Trophoblast cell (in vitro differentiated cells and primary cell): ENCODE data around the gene TEX54.

ENCODE experiments used
- DNase-seq, 2 donors: peaks; one replicate each; pipeline ENCODE4 v3.0.0-alpha.2; 2016
- H2AFZ ChIP-seq: 2 replicates; pipeline ENCODE4 v1.6.1; 2013; ENCODE audit warnings: low read length, moderate library complexity, mild to moderate bottlenecking; ENCODE audit not compliant: insufficient read depth, poor library complexity
- H2AK5ac ChIP-seq: 2 replicates; pipeline ENCODE4 v1.6.1; 2013; ENCODE audit warnings: mild to moderate bottlenecking, low read length
- H2BK120ac ChIP-seq: 2 replicates; pipeline ENCODE4 v1.6.1; 2013; ENCODE audit warnings: low read length, mild to moderate bottlenecking, moderate library complexity; ENCODE audit not compliant: insufficient read depth, poor library complexity
- H2BK12ac ChIP-seq: 2 replicates; pipeline ENCODE4 v1.6.1; 2013; ENCODE audit warnings: mild to moderate bottlenecking, low read length, moderate library complexity
- H2BK5ac ChIP-seq: 2 replicates; pipeline ENCODE4 v1.6.1; 2013; ENCODE audit warnings: low read length, low read depth, moderate library complexity, mild to moderate bottlenecking; ENCODE audit not compliant: poor library complexity
- H3K14ac ChIP-seq: 2 replicates; pipeline ENCODE4 v1.6.1; 2013; ENCODE audit warnings: mild to moderate bottlenecking, low read length
- H3K18ac ChIP-seq: 2 replicates; pipeline ENCODE4 v1.6.1; 2013; ENCODE audit warnings: mild to moderate bottlenecking, low read length
- H3K23ac ChIP-seq: 2 replicates; pipeline ENCODE4 v1.6.1; 2013; ENCODE audit warnings: low read length
- H3K27ac ChIP-seq: 2 replicates; pipeline ENCODE4 v1.5.1; 2013; ENCODE audit warnings: low read depth, mild to moderate bottlenecking, inconsistent platforms, low read length, moderate library complexity
- H3K27me3 ChIP-seq: 2 replicates; pipeline ENCODE4 v1.6.1; 2013; ENCODE audit warnings: inconsistent platforms, mild to moderate bottlenecking, low read length, moderate library complexity; ENCODE audit not compliant: insufficient read depth
- H3K36me3 ChIP-seq, 2 experiments: 1 replicate in 1 of 2; 2 replicates in 1 of 2; pipeline ENCODE4 v1.6.1; 2013; ENCODE audit warnings: low read length in 2 of 2, mild to moderate bottlenecking in 2 of 2, moderate library complexity in 1 of 2; ENCODE audit not compliant: insufficient read depth in 2 of 2, control insufficient read depth in 1 of 2
- H3K4ac ChIP-seq: 2 replicates; pipeline ENCODE4 v1.6.1; 2013; ENCODE audit warnings: low read depth, mild to moderate bottlenecking, low read length, moderate library complexity
- H3K4me1 ChIP-seq, 2 experiments: 1 replicate in 1 of 2; 2 replicates in 1 of 2; pipeline ENCODE4 v1.6.1; 2013; ENCODE audit warnings: low read length in 2 of 2, mild to moderate bottlenecking in 2 of 2, moderate library complexity in 1 of 2; ENCODE audit not compliant: insufficient read depth in 2 of 2, control insufficient read depth in 1 of 2
- H3K4me2 ChIP-seq: 2 replicates; pipeline ENCODE4 v1.6.1; 2013; ENCODE audit warnings: inconsistent platforms, mild to moderate bottlenecking, low read length, moderate library complexity
- H3K4me3 ChIP-seq: 2 replicates; pipeline ENCODE4 v1.5.1; 2013; ENCODE audit warnings: mild to moderate bottlenecking, low read depth, low read length, inconsistent platforms
- H3K79me1 ChIP-seq: one replicate; pipeline ENCODE4 v1.6.1; 2013; ENCODE audit warnings: low read length
- H3K79me2 ChIP-seq: 2 replicates; pipeline ENCODE4 v1.6.1; 2013; ENCODE audit warnings: low read length, mild to moderate bottlenecking; ENCODE audit not compliant: control insufficient read depth, insufficient read depth, poor library complexity
- H3K9ac ChIP-seq: 2 replicates; pipeline ENCODE4 v1.6.1; 2013; ENCODE audit warnings: mild to moderate bottlenecking, low read length
- H3K9me3 ChIP-seq: 2 replicates; pipeline ENCODE4 v1.6.1; 2013; ENCODE audit warnings: low read depth, mild to moderate bottlenecking, control low read depth, inconsistent platforms, low read length; ENCODE audit not compliant: insufficient read depth
- H4K12ac ChIP-seq: 2 replicates; pipeline ENCODE4 v1.6.1; 2013; ENCODE audit warnings: low read depth, mild to moderate bottlenecking, low read length, moderate library complexity
- H4K8ac ChIP-seq: 2 replicates; pipeline ENCODE4 v1.6.1; 2013; ENCODE audit warnings: low read depth, mild to moderate bottlenecking, low read length, moderate library complexity
- H4K91ac ChIP-seq: one replicate; pipeline ENCODE4 v1.6.1; 2013; ENCODE audit warnings: low read depth, mild to moderate bottlenecking, low read length, moderate library complexity
- WGBS: extraction: QIAGEN DNeasy Blood & Tissue Kit; methylation state at CpG from one replicate; pipeline ENCODE4 v1.1.7; 2013; ENCODE audit warnings: missing lambda C conversion rate; ENCODE audit not compliant: insufficient read length, insufficient coverage; ENCODE audit errors: extremely low coverage; 5-methylcytosine and 5-hydroxymethylcytosine counted together

Gene TEX54

GRCh38 chr11:62805961-62806441, 26.6 kb downstream of the TEX54 start:
- H2AK5ac ChIP-seq: no peak overlapping the region
- no peak overlapping the region for H3K23ac ChIP-seq
- no CpG with 5 or more reads among the region's 12 CpGs for WGBS

GRCh38 chr11:62805076-62805892, 27.4 kb downstream of the TEX54 start, which contains the start of gene NXF1:
TSS of gene NXF1 (minus strand) at chr11:62805440. CDS start at chr11:62805356, 84 bp downstream.
- Histone ChIP-seq H4K91ac (peak within 1 kb of the TSS; percentile 84), H3K4me2 (peak within 1 kb of the TSS; percentile 95), H2AK5ac (peak within 1 kb of the TSS; percentile 57), H3K4me3 (peak within 1 kb of the TSS; percentile 91), H4K12ac (peak within 1 kb of the TSS; percentile 83), H3K9me3 (no peaks in the 10 kb centered on the region), H3K18ac (peak within 1 kb of the TSS; percentile 80), H3K23ac (no peak within 1 kb of the TSS), H3K79me1 (peaks cover 8% of the 10 kb centered on the region), H3K9ac (peak within 1 kb of the TSS; percentile 96), H3K36me3 (peaks cover 29 to 31% of the 10 kb centered on the region in 2 experiments), H3K79me2 (peaks cover 9% of the 10 kb centered on the region), H3K4ac (peak within 1 kb of the TSS; percentile 77), H4K8ac (peak within 1 kb of the TSS; percentile 91), H3K27me3 (no peaks in the 10 kb centered on the region), H2BK12ac (no peak within 1 kb of the TSS), H2BK120ac (peak within 1 kb of the TSS; percentile 52), H2AFZ (peak within 1 kb of the TSS; percentile 91), H3K4me1 (peaks cover 7 to 15% of the 10 kb centered on the region in 2 experiments), H2BK5ac (peak within 1 kb of the TSS; percentile 68), H3K27ac (peak within 1 kb of the TSS; percentile 81), H3K14ac (peak within 1 kb of the TSS; percentile 93)
- peak; percentile 96 to 99 for DNase-seq
- WGBS: no CpG with 5 or more reads among the region's 77 CpGs

More at GRCh38 chr11:62805961-62806441, 26.6 kb downstream of the TEX54 start:
- Histone ChIP-seq H3K27ac (peak overlapping the region; percentile 7), H2BK120ac (no peak overlapping the region), H3K79me1 (peaks cover 8% of the 10 kb centered on the region), H4K8ac (no peak overlapping the region), H2BK5ac (no peak overlapping the region), H3K9me3 (no peaks in the 10 kb centered on the region), H2BK12ac (no peak overlapping the region), H3K27me3 (no peaks in the 10 kb centered on the region), H3K18ac (no peak overlapping the region), H3K14ac (no peak overlapping the region), H3K79me2 (peaks cover 9% of the 10 kb centered on the region), H4K12ac (no peak overlapping the region), H3K4me1 (peaks cover 7 to 15% of the 10 kb centered on the region in 2 experiments), H3K36me3 (peaks cover 23 to 26% of the 10 kb centered on the region in 2 experiments), H3K9ac (peak overlapping the region; percentile 84), H2AFZ (no peak overlapping the region), H3K4me2 (peak overlapping the region; percentile 95), H4K91ac (peak overlapping the region; percentile 84), H3K4ac (no peak overlapping the region), H3K4me3 (no peak overlapping the region)
- DNase-seq: no peak

GRCh38 chr11:62804310-62805075, 28.1 kb downstream of the TEX54 start:
- Histone ChIP-seq H3K14ac (peak overlapping the region; percentile 86), H2AK5ac (peak overlapping the region; percentile 57), H2AFZ (no peak overlapping the region), H3K9ac (peak overlapping the region; percentile 96), H3K27ac (peak overlapping the region; percentile 55), H3K36me3 (peaks cover 36 to 39% of the 10 kb centered on the region in 2 experiments), H3K79me2 (peaks cover 9% of the 10 kb centered on the region), H3K27me3 (no peaks in the 10 kb centered on the region), H4K8ac (peak overlapping the region; percentile 83), H3K23ac (no peak overlapping the region), H3K4ac (peak overlapping the region; percentile 77), H3K4me3 (peak overlapping the region; percentile 91), H3K18ac (peak overlapping the region; percentile 80), H3K9me3 (no peaks in the 10 kb centered on the region), H3K4me1 (peaks cover 7 to 15% of the 10 kb centered on the region in 2 experiments), H3K4me2 (peak overlapping the region; percentile 62), H2BK5ac (peak overlapping the region; percentile 68), H4K91ac (peak overlapping the region; percentile 55), H3K79me1 (peaks cover 8% of the 10 kb centered on the region), H2BK120ac (peak overlapping the region; percentile 11), H4K12ac (peak overlapping the region; percentile 70), H2BK12ac (no peak overlapping the region)
- peak in 1 of 2 donors; percentile 60 for DNase-seq
- no CpG with 5 or more reads among the region's 14 CpGs for WGBS

GRCh38 chr11:62801071-62801470, 31.6 kb downstream of the TEX54 start:
- Histone ChIP-seq H4K12ac (no peak overlapping the region), H3K4ac (no peak overlapping the region), H2BK12ac (no peak overlapping the region), H2BK5ac (no peak overlapping the region), H3K79me2 (peaks cover 9% of the 10 kb centered on the region), H4K91ac (no peak overlapping the region), H2BK120ac (no peak overlapping the region), H3K79me1 (peaks cover 8% of the 10 kb centered on the region), H3K23ac (no peak overlapping the region), H2AFZ (no peak overlapping the region), H3K14ac (no peak overlapping the region), H3K18ac (no peak overlapping the region), H2AK5ac (no peak overlapping the region), H3K4me1 (peaks cover 4 to 5% of the 10 kb centered on the region in 2 experiments), H3K27ac (no peak overlapping the region), H4K8ac (no peak overlapping the region), H3K36me3 (peaks cover 64 to 66% of the 10 kb centered on the region in 2 experiments), H3K9me3 (peaks cover 1% of the 10 kb centered on the region), H3K4me3 (no peak overlapping the region), H3K9ac (no peak overlapping the region), H3K27me3 (no peaks in the 10 kb centered on the region), H3K4me2 (no peak overlapping the region)
- WGBS: no CpG with 5 or more reads among the region's 4 CpGs
- DNase-seq: peak; percentile 95 to 97
